GM18498 (cell line): Measurements from ENCODE around the gene LSMEM2.
"Not testable (repeated sequence)": the region's sequence is repeated elsewhere in the genome, so short reads cannot be mapped to it uniquely, and the experiment has no call there.

Source experiments
- ATAC-seq: cut with Tn5 transposase; IDR thresholded peaks from one replicate; pipeline ENCODE4 v1.9.1; 2021; ENCODE audit warnings: mild to moderate bottlenecking, moderate library complexity; ENCODE audit not compliant: unreplicated experiment

The LSMEM2 gene

GRCh38 chr3:50264383-50264963 is 14.4 kb upstream of the LSMEM2 start:
- no peak for ATAC-seq

DNA sequence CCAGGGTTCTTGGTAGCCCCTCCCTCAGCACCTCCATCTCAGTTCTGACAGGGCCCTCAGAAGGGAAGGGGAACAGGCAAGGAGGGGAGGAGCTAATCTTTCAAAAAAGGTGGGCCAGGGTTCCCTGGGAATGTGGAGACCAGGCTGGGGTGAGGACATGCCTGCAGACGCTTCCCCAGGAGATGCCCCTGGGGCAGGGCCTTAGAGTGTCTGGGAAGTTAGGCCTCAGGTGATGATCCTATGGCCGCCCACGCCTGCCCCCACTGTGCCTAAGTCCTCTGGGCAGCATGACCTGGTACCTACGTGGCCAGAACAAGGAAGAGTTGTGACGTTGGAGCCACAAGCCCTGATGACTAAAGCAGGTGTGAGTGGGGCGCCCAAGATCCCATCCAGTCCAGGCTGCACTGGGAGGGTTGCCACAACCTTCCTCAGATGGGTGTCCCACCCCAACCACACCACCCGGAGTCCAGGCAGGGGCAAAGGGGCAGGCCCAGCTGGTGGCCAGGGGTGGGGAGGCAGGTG is 13.9 kb upstream of the LSMEM2 start:
- no peak for ATAC-seq

- no peak for ATAC-seq
Measured at GRCh38 chr3:50265571-50265970, 13.3 kb upstream of the LSMEM2 start.

- ATAC-seq, result no peak
Measured at GRCh38 chr3:50266017-50266416, 12.9 kb upstream of the LSMEM2 start.

DNA sequence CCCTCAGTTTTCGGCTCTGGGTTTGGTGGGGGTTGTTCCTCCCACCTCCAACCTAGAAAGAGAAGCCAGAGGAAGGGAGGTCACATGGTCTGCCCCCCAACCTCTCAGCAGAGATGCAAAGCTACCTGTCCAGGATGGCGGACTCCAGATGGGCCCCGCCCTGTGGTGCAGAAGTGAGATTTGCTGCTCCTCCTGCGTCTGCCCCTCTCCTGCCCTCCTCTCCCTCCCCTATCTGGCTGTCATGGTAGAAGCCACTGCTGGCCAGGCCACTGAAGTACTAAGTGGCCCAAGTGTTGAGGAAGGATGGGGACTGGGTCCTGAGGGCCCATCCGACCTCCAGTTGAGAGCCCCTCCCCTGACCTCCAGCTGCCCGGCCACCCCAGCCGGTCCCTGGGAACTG is 12.1 kb upstream of the LSMEM2 start:
- ATAC-seq, result no peak

GRCh38 chr3:50267280-50267913 is 11.5 kb upstream of the LSMEM2 start:
- no peak for ATAC-seq

DNA sequence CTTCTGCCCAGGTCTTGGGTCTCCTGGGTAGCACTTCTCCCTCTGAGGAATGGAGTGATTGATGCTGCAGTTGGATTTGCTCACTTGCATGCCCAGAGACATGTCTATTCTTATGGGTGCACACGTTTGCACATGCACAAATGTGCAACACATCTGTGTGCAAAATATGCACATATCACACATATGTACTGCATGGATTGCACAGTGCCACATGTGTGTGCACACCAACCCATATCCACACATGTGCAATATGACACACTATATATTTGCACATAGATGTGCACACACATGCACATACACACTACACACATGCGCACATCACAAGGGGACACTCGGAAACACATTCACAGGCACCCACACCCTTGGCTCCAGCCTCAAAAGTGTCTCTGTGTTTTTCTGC is 10.6 kb upstream of the LSMEM2 start:
- no peak for ATAC-seq

- ATAC-seq, result no peak
Measured at GRCh38 chr3:50268703-50269451, 10.0 kb upstream of the LSMEM2 start, which contains the start of gene SEMA3B. SEMA3B (plus strand) TSS chr3:50269147; CDS start chr3:50269241, 94 bp downstream.

GRCh38 chr3:50269460-50269859 is 9.4 kb upstream of the LSMEM2 start:
- no peak for ATAC-seq

GRCh38 chr3:50269977-50270413 is 8.9 kb upstream of the LSMEM2 start:
- ATAC-seq, result no peak

DNA sequence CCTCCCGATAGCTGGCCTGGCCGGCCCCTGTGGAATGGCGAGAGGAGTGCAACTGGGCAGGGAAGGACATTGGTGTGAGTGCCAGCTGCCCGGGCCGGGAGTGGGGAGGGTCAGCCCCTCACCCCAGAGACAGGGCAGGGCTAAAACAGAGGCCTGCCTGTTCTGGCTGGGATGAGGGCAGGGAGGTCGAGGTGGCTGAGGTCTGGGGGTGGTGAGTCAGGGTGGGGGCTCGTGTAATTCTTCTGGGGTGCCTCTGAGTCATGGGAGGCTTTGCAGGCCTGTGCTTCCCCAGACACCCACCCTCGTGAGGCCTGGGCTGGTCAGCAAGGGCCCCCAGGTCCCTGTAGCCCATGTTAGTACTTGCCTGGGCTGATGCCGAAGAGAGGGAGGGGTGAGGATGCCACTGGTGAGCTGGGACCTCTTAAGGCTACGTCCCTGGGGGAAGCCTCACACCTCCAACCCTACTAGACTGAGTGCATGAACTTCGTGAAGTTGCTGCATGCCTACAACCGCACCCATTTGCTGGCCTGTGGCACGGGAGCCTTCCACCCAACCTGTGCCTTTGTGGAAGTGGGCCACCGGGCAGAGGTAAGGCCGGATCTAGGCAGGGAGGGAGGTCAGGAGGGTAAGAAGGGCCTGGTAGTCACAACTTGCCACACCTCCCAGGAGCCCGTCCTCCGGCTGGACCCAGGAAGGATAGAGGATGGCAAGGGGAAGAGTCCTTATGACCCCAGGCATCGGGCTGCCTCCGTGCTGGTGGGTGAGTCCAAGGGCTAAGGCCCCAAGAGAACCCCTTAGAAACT is 8.3 kb upstream of the LSMEM2 start:
- no peak for ATAC-seq

DNA sequence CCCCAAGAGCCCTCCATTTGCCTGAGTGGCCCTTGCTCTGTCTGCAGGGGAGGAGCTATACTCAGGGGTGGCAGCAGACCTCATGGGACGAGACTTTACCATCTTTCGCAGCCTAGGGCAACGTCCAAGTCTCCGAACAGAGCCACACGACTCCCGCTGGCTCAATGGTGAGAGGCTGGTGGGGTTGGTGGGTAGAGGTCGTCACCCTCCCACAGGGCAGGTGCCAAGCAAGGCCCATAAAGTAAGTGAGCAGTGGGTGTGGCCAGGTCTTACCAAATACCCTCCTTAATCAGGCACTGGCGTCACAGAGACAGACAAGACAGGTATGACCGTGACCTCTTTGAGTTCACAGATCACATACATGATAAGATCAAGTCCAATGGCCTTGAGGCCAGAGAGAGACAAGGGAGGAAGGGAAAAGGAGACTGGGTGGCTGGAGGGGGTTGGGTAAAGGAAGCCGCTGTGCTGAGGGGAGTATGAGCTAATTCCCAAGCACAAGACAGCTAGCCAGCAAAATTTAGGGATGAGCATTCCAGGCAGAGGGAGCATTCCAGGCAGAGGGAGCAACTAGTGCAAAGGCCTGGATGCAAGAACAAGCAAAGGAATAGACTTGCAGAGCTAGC is 7.5 kb upstream of the LSMEM2 start:
- no peak for ATAC-seq

DNA sequence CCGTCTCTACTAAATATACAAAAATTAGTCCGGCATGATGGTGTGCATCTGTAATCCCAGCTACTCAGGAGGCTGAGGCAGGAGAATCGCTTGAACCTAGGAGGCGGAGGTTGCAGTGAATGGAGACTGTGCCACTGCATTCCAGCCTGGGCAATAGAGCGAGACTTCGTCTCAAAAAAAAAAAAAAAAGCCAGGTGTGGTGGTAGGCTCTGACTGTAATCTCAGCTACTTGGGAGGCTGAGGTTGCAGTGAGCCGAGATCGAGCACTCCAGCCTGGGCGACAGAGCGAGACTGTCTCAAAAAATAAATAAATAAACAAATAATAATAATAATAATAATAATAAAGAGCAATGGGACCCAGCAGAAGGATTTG is 6.4 kb upstream of the LSMEM2 start:
- ATAC-seq, result not testable (repeated sequence)

DNA sequence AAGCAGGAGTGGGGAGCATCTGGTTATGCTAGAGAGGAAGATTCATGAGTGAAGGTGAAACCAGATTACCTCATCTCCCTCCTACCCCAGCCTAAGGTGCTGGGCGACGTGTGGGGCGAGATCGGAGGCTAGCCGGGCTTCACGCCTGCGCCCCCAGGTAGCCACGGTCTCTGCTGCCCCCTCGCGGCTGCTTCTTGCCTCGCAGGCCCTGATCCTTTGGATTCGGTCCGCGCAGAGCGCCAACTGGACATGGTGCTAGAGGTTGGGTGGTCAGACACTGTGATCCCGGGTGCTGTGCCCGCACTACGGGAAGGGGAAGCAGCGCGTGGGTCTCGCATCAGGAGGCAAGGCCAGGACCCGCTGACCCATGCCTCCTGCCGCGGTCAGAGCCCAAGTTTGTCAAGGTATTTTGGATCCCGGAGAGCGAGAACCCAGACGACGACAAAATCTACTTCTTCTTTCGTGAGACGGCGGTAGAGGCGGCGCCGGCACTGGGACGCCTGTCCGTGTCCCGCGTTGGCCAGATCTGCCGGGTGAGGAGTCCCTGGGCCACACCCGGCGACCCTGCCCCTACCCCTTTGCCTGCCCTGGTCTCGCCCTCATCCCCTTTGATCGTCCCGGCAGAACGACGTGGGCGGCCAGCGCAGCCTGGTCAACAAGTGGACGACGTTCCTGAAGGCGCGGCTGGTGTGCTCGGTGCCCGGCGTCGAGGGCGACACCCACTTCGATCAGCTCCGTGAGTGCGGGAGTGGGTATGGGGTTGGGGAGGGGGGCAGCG is 5.8 kb upstream of the LSMEM2 start:
- ATAC-seq, result peak; percentile 81

- ATAC-seq, result no peak
Measured at GRCh38 chr3:50273689-50274065, 5.2 kb upstream of the LSMEM2 start.

GRCh38 chr3:50274371-50275104 is 4.3 kb upstream of the LSMEM2 start:
- no peak for ATAC-seq

GRCh38 chr3:50275141-50275995 is 3.5 kb upstream of the LSMEM2 start:
- no peak for ATAC-seq

- no peak for ATAC-seq
Measured at GRCh38 chr3:50275996-50276761, 2.7 kb upstream of the LSMEM2 start.
